ENCODE data around the gene ZIC2. TPM values are rescaled to one million over a fixed set of nuclear protein-coding genes. Genes with fewer than 3 reads are reported as not detected.
"Not testable (repeated sequence)": the region's sequence is repeated elsewhere in the genome, so short reads cannot be mapped to it uniquely, and the experiment has no call there.

Gene ZIC2
- total RNA-seq, 2 experiments from 2014 or later, result not detected

GRCh38 chr13:99949679-99950413, 31.7 kb upstream of the ZIC2 start:
- intact Hi-C loops (cut with DNase I, micrococcal nuclease), result no loop called here
- ChIA-PET CTCF (interaction anchor here (1.1 kb wide), 1 partner anchor 566 kb away, joined by 3 read pairs; no protein-coding TSS in a partner anchor), POLR2A (no interaction called here)
- Mint-ChIP-seq H3K4me1 (no peaks in the 10 kb centered on the region), H3K27ac (no peak overlapping the region), H3K9me3 (ENCODE audit: low read depth) (no peaks in the 10 kb centered on the region), H3K36me3 (ENCODE audit: low read depth) (no peaks in the 10 kb centered on the region), H3K4me3 (no peak overlapping the region), H3K27me3 (peaks cover 50% of the 10 kb centered on the region)
- ATAC-seq (no peak), DNase-seq (no peak)

- H3K27me3 Mint-ChIP-seq, result peaks cover 63% of the 10 kb centered on the region
- POLR2A ChIA-PET; DNase-seq; H3K4me3 Mint-ChIP-seq; intact Hi-C loops (cut with DNase I, micrococcal nuclease); H3K27ac Mint-ChIP-seq; ATAC-seq; H3K9me3 Mint-ChIP-seq (ENCODE audit: low read depth); H3K4me1 Mint-ChIP-seq; H3K36me3 Mint-ChIP-seq (ENCODE audit: low read depth): not testable (repeated sequence)
- CTCF ChIA-PET, result interaction anchor here (0.6 to 1.3 kb wide), 3 partner anchors 296 to 563 kb away, joined by 3 to 5 read pairs (median 3); no protein-coding TSS in a partner anchor
Measured at GRCh38 chr13:99951666-99952065, 29.9 kb upstream of the ZIC2 start.

DNA sequence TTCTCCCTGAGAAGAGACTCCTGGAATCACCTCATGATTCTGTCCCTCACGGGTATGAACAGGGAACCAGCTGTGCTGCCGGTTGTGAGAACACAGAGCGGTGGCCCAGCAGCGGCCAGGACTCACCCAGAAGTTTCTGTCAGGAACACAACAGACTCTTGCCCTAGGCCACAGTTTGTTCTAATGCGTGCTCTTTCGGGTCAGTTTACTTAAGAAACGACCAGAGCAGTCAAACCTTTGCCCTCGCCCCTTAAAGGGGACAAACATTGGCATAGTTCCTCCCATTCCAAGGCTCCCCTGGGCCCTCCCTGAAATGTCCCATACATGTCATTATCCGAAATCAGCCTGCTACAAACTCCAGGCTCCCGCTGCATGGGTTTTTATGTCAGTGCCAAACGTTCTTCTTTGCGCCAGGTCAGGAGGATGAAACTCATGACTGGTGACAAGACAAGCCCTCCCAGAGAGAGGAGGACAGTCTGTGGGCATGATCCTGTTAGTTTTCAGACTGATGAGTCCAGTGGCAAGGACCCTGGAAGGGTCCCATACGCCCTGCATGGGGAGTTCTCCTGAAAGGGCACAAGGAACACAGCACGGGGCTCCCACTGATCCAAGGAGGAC, 28.3 kb upstream of the ZIC2 start:
- intact Hi-C loops (cut with DNase I, micrococcal nuclease), result no loop called here
- no peak for DNase-seq
- ATAC-seq, result no peak
- Mint-ChIP-seq H3K9me3 (ENCODE audit: low read depth) (no peaks in the 10 kb centered on the region), H3K27me3 (peaks cover 69% of the 10 kb centered on the region), H3K4me1 (peaks cover 16% of the 10 kb centered on the region), H3K36me3 (ENCODE audit: low read depth) (no peaks in the 10 kb centered on the region), H3K27ac (no peak overlapping the region), H3K4me3 (no peak overlapping the region)
- CTCF ChIA-PET, result interaction anchor here (0.6 kb wide), 1 partner anchor 513 kb away, joined by 3 read pairs; no protein-coding TSS in a partner anchor
- POLR2A ChIA-PET, result no interaction called here

DNA sequence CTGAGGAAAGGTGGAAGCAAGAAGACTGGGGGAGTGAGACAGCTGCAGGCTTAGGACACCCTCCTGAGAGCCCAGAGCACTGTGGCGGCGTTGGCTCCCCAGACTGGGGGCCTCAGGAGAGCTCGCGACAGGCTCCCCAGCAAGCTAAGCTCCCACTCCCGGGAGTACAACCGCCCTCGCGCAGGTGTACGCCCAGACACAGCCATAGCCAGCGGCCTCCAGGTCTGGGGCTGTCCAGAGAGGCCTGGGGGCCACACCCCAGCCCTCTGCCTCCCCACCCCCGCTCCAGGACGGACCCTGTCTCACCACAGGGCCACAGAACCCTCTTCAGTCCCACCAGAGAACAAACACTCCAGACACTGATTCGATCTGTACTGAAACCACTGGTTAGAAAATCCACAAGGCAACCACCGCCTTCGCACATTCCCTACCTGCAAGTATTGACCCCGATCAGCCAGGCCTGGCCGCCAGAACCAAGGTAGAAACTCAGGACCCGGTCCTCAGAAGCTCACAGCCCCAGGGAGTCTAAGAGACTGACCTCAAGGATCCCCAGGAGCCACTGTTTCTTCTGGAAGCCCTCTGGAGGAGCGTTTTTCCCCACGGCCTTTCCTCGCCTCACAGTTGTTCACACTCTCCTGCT, 26.4 kb upstream of the ZIC2 start:
- H3K4me1 Mint-ChIP-seq, result peaks cover 28% of the 10 kb centered on the region
- no peak overlapping the region for H3K27ac Mint-ChIP-seq
- intact Hi-C loops (cut with DNase I, micrococcal nuclease), result loop anchor here (5.0 kb wide), 2 partner anchors 37 to 298 kb away; no protein-coding TSS in a partner anchor
- DNase-seq, result no peak
- H3K27me3 Mint-ChIP-seq, result peaks cover 72% of the 10 kb centered on the region
- H3K4me3 Mint-ChIP-seq, result no peak overlapping the region
- ChIA-PET POLR2A (no interaction called here), CTCF (interaction anchor here (0.8 to 1.6 kb wide), 3 partner anchors 135 to 504 kb away, joined by 3 to 6 read pairs (median 3); no protein-coding TSS in a partner anchor)
- no peaks in the 10 kb centered on the region for H3K36me3 Mint-ChIP-seq (ENCODE audit: low read depth)
- no peak for ATAC-seq
- H3K9me3 Mint-ChIP-seq (ENCODE audit: low read depth), result no peaks in the 10 kb centered on the region

DNA sequence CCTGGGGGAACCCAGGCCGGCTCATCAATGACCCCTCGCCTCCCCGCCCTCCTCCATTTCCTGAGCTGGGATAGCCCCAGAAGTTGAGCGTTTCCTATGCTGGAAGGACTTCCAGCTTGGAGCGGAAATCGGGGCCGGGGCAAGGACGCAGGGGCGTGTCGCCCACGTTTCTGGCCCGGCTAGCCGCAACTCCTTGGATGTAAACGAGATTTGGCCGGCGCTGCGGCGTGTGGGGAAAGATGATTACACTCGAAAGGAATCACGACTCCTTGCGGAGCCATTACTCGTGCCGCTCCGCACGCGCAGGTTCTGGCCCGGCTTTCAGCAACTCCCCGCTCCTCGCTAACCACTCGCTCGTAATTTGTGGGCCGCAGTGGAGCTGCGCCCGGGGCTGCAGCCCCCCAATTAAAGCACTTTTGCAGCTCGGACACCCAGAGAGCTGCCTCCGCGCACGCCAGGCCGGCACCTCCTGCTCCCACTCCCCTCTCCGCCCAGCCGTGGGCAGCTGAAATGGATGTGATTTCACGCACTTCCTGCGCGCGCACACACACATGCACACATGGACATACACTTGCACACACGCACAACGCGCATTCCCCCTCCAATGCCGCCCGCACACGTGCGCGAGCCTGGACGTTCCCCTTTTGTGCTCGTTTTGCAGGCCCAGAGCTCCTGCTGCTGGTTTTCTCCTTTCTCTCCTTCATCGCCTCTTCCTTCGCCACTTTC, 25.7 kb upstream of the ZIC2 start:
- ChIA-PET POLR2A (no interaction called here), CTCF (no interaction called here)

GRCh38 chr13:99956473-99957349, 24.9 kb upstream of the ZIC2 start:
- CTCF ChIA-PET, result no interaction called here
- H3K27ac Mint-ChIP-seq, result no peak overlapping the region
- peak; percentile 26 for DNase-seq
- no peaks in the 10 kb centered on the region for H3K36me3 Mint-ChIP-seq (ENCODE audit: low read depth)
- POLR2A ChIA-PET, result no interaction called here
- intact Hi-C loops (cut with DNase I, micrococcal nuclease), result loop anchor here (5.0 kb wide), 2 partner anchors 36 to 299 kb away; no protein-coding TSS in a partner anchor
- H3K4me1 Mint-ChIP-seq, result peaks cover 28% of the 10 kb centered on the region
- ATAC-seq, result no peak
- peaks cover 78% of the 10 kb centered on the region for H3K27me3 Mint-ChIP-seq
- H3K9me3 Mint-ChIP-seq (ENCODE audit: low read depth), result no peaks in the 10 kb centered on the region
- peak overlapping the region; percentile 31 for H3K4me3 Mint-ChIP-seq

More for the DNA sequence above, 25.7 kb upstream of the ZIC2 start:
- H3K27ac Mint-ChIP-seq, result no peak overlapping the region
- DNase-seq (peak; percentile 19), ATAC-seq (no peak)
- intact Hi-C loops (cut with DNase I, micrococcal nuclease), result loop anchor here (5.0 kb wide), 2 partner anchors 36 to 299 kb away; no protein-coding TSS in a partner anchor
- H3K4me3 Mint-ChIP-seq, result no peak overlapping the region
- H3K27me3 Mint-ChIP-seq, result peaks cover 74% of the 10 kb centered on the region
- no peaks in the 10 kb centered on the region for H3K9me3 Mint-ChIP-seq (ENCODE audit: low read depth)
- H3K36me3 Mint-ChIP-seq (ENCODE audit: low read depth), result no peaks in the 10 kb centered on the region
- peaks cover 28% of the 10 kb centered on the region for H3K4me1 Mint-ChIP-seq

GRCh38 chr13:99958406-99959126, 23.0 kb upstream of the ZIC2 start:
- ChIA-PET POLR2A (interaction anchor here (0.6 kb wide), 1 partner anchor 38 kb away, joined by 3 read pairs; no protein-coding TSS in a partner anchor), CTCF (interaction anchor here (1.2 to 1.3 kb wide), 2 partner anchors 31 to 59 kb away, joined by 3 to 4 read pairs; no protein-coding TSS in a partner anchor)
- Mint-ChIP-seq H3K27me3 (peaks cover 79% of the 10 kb centered on the region), H3K9me3 (ENCODE audit: low read depth) (no peaks in the 10 kb centered on the region), H3K27ac (no peak overlapping the region), H3K4me3 (no peak overlapping the region), H3K36me3 (ENCODE audit: low read depth) (no peaks in the 10 kb centered on the region), H3K4me1 (peaks cover 28% of the 10 kb centered on the region)
- ATAC-seq (no peak), DNase-seq (peak; percentile 7)
- intact Hi-C loops (cut with DNase I, micrococcal nuclease), result loop anchor here (1.0 to 5.0 kb wide), 7 partner anchors 9 to 301 kb away; no protein-coding TSS in a partner anchor

DNA sequence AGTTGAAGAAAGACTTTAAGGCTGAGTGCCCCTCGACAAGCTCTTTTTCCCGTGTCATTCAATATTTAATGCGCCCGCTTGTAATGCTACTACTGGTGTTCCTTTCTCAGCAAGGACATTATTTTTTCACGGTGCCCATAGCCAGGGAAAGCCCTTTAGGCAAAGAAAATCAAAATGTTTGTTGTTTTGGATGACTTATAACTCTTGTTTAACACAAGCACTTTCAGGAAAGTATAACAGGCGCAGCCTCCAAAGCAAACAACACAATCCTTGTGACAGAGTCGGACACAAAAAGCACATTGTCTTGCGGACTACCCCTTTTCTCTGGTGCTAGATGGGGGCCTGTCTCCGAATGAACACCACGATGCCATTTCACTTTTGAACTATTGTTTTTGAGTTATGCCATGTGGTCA, 22.5 kb upstream of the ZIC2 start:
- intact Hi-C loops (cut with DNase I, micrococcal nuclease), result loop anchor here (1.0 to 5.0 kb wide), 6 partner anchors 8 to 302 kb away; no protein-coding TSS in a partner anchor
- Mint-ChIP-seq H3K27me3 (peaks cover 79% of the 10 kb centered on the region), H3K27ac (no peak overlapping the region), H3K4me1 (peaks cover 28% of the 10 kb centered on the region), H3K36me3 (ENCODE audit: low read depth) (no peaks in the 10 kb centered on the region), H3K4me3 (no peak overlapping the region), H3K9me3 (ENCODE audit: low read depth) (no peaks in the 10 kb centered on the region)
- CTCF ChIA-PET, result interaction anchor here (0.8 to 1.3 kb wide), 3 partner anchors 31 to 381 kb away, joined by 3 to 4 read pairs (median 3); no protein-coding TSS in a partner anchor
- ATAC-seq (no peak), DNase-seq (no peak)
- POLR2A ChIA-PET, result interaction anchor here (0.6 kb wide), 1 partner anchor 37 kb away, joined by 3 read pairs; no protein-coding TSS in a partner anchor

DNA sequence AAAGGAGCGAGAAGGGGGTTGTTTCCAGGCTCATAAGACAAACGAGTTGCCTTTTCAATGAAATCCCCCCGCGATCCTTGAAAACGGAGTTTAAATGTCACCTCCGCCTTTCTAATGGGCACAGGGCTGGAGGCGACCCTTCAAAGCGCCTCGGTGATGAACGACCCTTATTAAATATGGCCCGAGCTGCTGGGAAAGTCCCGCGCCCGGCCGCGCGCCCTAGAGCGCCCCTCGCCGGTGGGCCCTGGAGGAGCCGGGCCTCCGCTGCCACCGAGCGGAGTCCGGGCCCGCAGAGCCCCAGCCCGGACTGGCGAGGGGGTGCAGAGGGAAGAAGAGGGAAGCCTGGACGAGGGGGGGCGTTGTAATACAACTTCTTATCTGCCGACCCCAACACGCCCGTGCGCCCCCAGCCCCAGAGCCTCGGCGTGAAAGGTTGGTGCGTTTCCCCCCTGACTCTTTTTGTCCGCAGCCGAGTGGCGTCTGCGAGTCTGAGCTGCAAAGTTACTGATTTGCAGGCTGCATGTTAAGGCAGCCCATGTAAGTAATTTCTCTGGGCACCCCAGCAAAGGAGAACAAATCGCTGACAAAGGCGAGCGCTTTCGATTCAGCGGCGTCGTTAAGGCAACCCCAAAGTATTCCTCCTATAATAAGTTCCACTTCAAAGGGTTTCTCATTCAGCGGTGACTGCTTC, 21.9 kb upstream of the ZIC2 start:
- peak; percentile 26 for DNase-seq
- Mint-ChIP-seq H3K4me1 (peaks cover 28% of the 10 kb centered on the region), H3K9me3 (ENCODE audit: low read depth) (no peaks in the 10 kb centered on the region), H3K27me3 (peaks cover 77% of the 10 kb centered on the region), H3K36me3 (ENCODE audit: low read depth) (no peaks in the 10 kb centered on the region), H3K27ac (no peak overlapping the region), H3K4me3 (peak overlapping the region; percentile 44)
- ChIA-PET POLR2A (no interaction called here), CTCF (interaction anchor here (0.8 to 1.3 kb wide), 3 partner anchors 15 to 382 kb away, joined by 3 to 5 read pairs (median 4); no protein-coding TSS in a partner anchor)
- intact Hi-C loops (cut with DNase I, micrococcal nuclease), result loop anchor here (1.0 to 5.0 kb wide), 7 partner anchors 8 to 302 kb away; no protein-coding TSS in a partner anchor
- no peak for ATAC-seq
